GM12878 (cell line): ENCODE results near the gene PLCXD1. TPM values are rescaled to one million over a fixed set of nuclear protein-coding genes. Genes with fewer than 3 reads are reported as not detected.

Source experiments
- ASH2L ChIP-seq: fragments of 300-600, 200-600 bp; sonication (generic); IDR thresholded peaks from 2 replicates; pipeline ENCODE4 v1.6.1; 2017; ENCODE audit warnings: low read depth, mild to moderate bottlenecking, borderline replicate concordance
- BCL11A ChIP-seq: IDR thresholded peaks from 2 replicates; pipeline ENCODE4 v1.6.1; 2011; ENCODE audit warnings: low read depth, low read length
- CHD1 ChIP-seq: IDR thresholded peaks from 2 replicates; pipeline ENCODE4 v1.6.1; 2012; ENCODE audit warnings: low read depth, low read length, improper control_type of control experiment
- CUX1 ChIP-seq: IDR thresholded peaks from 2 replicates; pipeline ENCODE4 v1.6.1; 2012; ENCODE audit warnings: improper control_type of control experiment, low read depth, low read length; ENCODE audit not compliant: insufficient replicate concordance
- ELK1 ChIP-seq: IDR thresholded peaks from 2 replicates; pipeline ENCODE4 v1.6.1; 2012; ENCODE audit warnings: low read depth, low read length, improper control_type of control experiment
- FOXM1 ChIP-seq: IDR thresholded peaks from 2 replicates; pipeline ENCODE4 v1.6.1; 2012; ENCODE audit warnings: low read depth, mild to moderate bottlenecking, inconsistent platforms, low read length, moderate library complexity
- GABPA ChIP-seq: IDR thresholded peaks from 2 replicates; pipeline ENCODE4 v1.6.1; 2014; ENCODE audit warnings: antibody characterized with exemption, low read depth, mild to moderate bottlenecking, inconsistent platforms
- HDAC2 ChIP-seq: fragments of 200-600 bp; sonication (generic); IDR thresholded peaks from 2 replicates; pipeline ENCODE4 v1.6.1; 2017
- IKZF1 ChIP-seq: fragments of 450-650 bp; conservative IDR thresholded peaks from 2 replicates; pipeline ENCODE4 v1.6.1; 2017; ENCODE audit warnings: antibody characterized with exemption, mild to moderate bottlenecking
- KDM1A ChIP-seq: fragments of 200-600 bp; sonication (generic); IDR thresholded peaks from 2 replicates; pipeline ENCODE4 v1.6.1; 2016; ENCODE audit warnings: borderline replicate concordance
- LARP7 ChIP-seq: fragments of 450-650 bp; IDR thresholded peaks from 2 replicates; pipeline ENCODE4 v1.6.1; 2017; ENCODE audit warnings: mild to moderate bottlenecking
- MLLT1 ChIP-seq: fragments of 450-650 bp; IDR thresholded peaks from 2 replicates; pipeline ENCODE4 v1.6.1; 2016; ENCODE audit warnings: mild to moderate bottlenecking
- NR2C2 ChIP-seq: IDR thresholded peaks from 2 replicates; pipeline ENCODE4 v1.6.1; 2011; ENCODE audit warnings: borderline replicate concordance, low read depth; ENCODE audit not compliant: control insufficient read depth, insufficient read length
- PAX8 ChIP-seq: fragments of 450-650 bp; IDR thresholded peaks from 2 replicates; pipeline ENCODE4 v1.6.1; 2017; ENCODE audit warnings: mild to moderate bottlenecking, moderate library complexity
- POLR2A ChIP-seq: IDR thresholded peaks from 2 replicates; pipeline ENCODE4 v1.6.1; 2011; ENCODE audit warnings: low read depth, mild to moderate bottlenecking, low read length
- RBBP5 ChIP-seq: fragments of 200-600 bp; sonication (generic); conservative IDR thresholded peaks from 2 replicates; pipeline ENCODE4 v1.6.1; 2016
- RELB ChIP-seq: fragments of 450-650 bp; IDR thresholded peaks from 2 replicates; pipeline ENCODE4 v1.6.1; 2017; ENCODE audit warnings: low read depth, mild to moderate bottlenecking, moderate library complexity
- SP1 ChIP-seq: IDR thresholded peaks from one replicate; pipeline ENCODE4 v1.6.1; 2011; ENCODE audit warnings: low read depth, low read length
- SUPT20H ChIP-seq: IDR thresholded peaks from 2 replicates; pipeline ENCODE4 v1.6.1; 2011; ENCODE audit warnings: low read depth, mild to moderate bottlenecking, low read length, moderate library complexity, borderline replicate concordance; ENCODE audit not compliant: control insufficient read depth
- TCF3 ChIP-seq: IDR thresholded peaks from 2 replicates; pipeline ENCODE4 v1.6.1; 2012; ENCODE audit warnings: low read depth, mild to moderate bottlenecking, low read length, borderline replicate concordance; ENCODE audit not compliant: insufficient read depth
- YBX1 ChIP-seq: fragments of 450-650 bp; IDR thresholded peaks from 2 replicates; pipeline ENCODE4 v1.6.1; 2016; ENCODE audit warnings: antibody characterized with exemption
- ZNF24 ChIP-seq: fragments of 450-650 bp; IDR thresholded peaks from 2 replicates; pipeline ENCODE4 v1.6.1; 2017; ENCODE audit warnings: antibody characterized with exemption, mild to moderate bottlenecking
- ZNF384 ChIP-seq: IDR thresholded peaks from 2 replicates; pipeline ENCODE4 v1.6.1; 2012; ENCODE audit warnings: low read depth, mild to moderate bottlenecking, low read length, improper control_type of control experiment, borderline replicate concordance
- ZSCAN29 ChIP-seq: fragments of 450-650 bp; IDR thresholded peaks from 2 replicates; pipeline ENCODE4 v1.6.1; 2017; ENCODE audit warnings: mild to moderate bottlenecking, moderate library complexity
- polyA plus RNA-seq, 11 experiments: library from polyadenylated mRNA; depleted of rRNA in 4 of 11; unstranded in 6 of 11; stranded (reverse) in 5 of 11; fragments of >200 nt; fragmentation: Nextera tagmentation in 4 of 11; fragmentation: Illumina TruSeq in 1 of 11; extraction: Ambion mirVana in 4 of 11; extraction: Trizol in 1 of 11; gene quantifications; 1 replicate in 1 of 11; 2 replicates in 10 of 11; pipeline versions ENCODE4 v1.2.1 to v1.2.3, GENCODE V29; 2011 to 2016; ENCODE audit warnings: inconsistent platforms in 2 of 11, missing spikeins in 2 of 11, low read depth in 1 of 11
- total RNA-seq, 4 experiments: library from RNA; depleted of rRNA in 3 of 4; stranded (reverse); fragments of >200 nt in 3 of 4; fragmentation: Illumina TruSeq in 1 of 4; extraction: Trizol in 1 of 4; gene quantifications; 2 replicates each; pipeline versions ENCODE4 v1.2.1 to v1.2.3, GENCODE V29; 2013 to 2021

PLCXD1 gene
- total and polyA plus RNA-seq, 10 of the 15 experiments (the other 5 are each of a cell fraction or from before 2014, with no cell fraction given): 2.4 to 49.7 (median 18.0) TPM

- TF ChIP-seq CUX1 (no peak), YBX1 (no peak), RBBP5 (no peak), ASH2L (no peak), TCF3 (no peak), CHD1 (no peak), ELK1 (no peak), IKZF1 (no peak), SUPT20H (no peak), LARP7 (no peak), POLR2A (peak; percentile 70), ZSCAN29 (no peak), NR2C2 (no peak), GABPA (no peak), SP1 (peak; percentile 80), ZNF24 (no peak), RELB (no peak), PAX8 (no peak), BCL11A (no peak), MLLT1 (no peak; the same call in 1 of the 2 replicates), HDAC2 (no peak), FOXM1 (no peak), KDM1A (no peak), ZNF384 (peak; percentile 74)
These were observed 2.1 kb downstream of the PLCXD1 start (continued) for GRCh38 chrX:283115-283845.
